Kidney epithelial cell (primary cell): ENCODE results near the gene ZC3H7B. TPM values are rescaled to one million over a fixed set of nuclear protein-coding genes. Genes with fewer than 3 reads are reported as not detected.

Experiments used
- DNase-seq: peaks from one replicate; pipeline ENCODE4 v3.0.0-alpha.2; 2010; ENCODE audit warnings: low read depth
- H3K27me3 ChIP-seq: 2 replicates; pipeline ENCODE4 v1.6.0; 2011; ENCODE audit warnings: low read length; ENCODE audit not compliant: control insufficient read depth, insufficient read depth
- H3K36me3 ChIP-seq: 2 replicates; pipeline ENCODE4 v1.5.1; 2011; ENCODE audit warnings: low read length; ENCODE audit not compliant: control insufficient read depth, insufficient read depth
- H3K4me3 ChIP-seq: 2 replicates; pipeline ENCODE4 v1.5.1; 2011; ENCODE audit warnings: low read depth, mild to moderate bottlenecking, control low read depth, low read length
- CTCF ChIP-seq: IDR thresholded peaks from 2 replicates; pipeline ENCODE4 v1.5.1; 2011; ENCODE audit warnings: mild to moderate bottlenecking, moderate library complexity, low read length, control low read depth, inconsistent platforms; ENCODE audit not compliant: insufficient read depth, poor library complexity, severe bottlenecking
- total RNA-seq: library from RNA; depleted of rRNA; stranded (reverse); fragments of >200 nt; gene quantifications from 2 replicates; pipeline ENCODE4 v1.2.3, GENCODE V29; 2015

ZC3H7B gene
- total RNA-seq, 1 donor from 2014 or later = 57.7 TPM

DNA sequence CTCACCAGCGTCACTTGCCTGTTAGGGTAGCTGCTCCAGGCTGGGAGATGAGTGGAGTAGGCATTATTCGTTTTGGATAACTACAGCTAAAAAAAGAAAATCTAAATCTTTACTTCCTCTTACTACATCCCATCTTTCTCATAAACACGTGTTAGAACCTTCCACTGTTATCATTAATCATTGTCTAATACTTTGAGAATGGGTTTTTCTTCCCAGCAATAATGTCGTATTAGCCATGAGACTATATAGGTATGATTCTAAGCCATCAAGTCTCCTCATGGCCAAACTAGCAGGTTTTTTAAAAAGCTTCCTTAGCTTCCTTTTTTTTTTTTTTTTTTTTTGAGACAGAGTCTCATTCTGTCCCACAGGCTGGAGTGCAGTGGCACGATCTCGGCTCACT, 76.5 kb downstream of the ZC3H7B start:
- DNase-seq = no peak
- H3K4me3 ChIP-seq = no peak overlapping the region
- TF ChIP-seq CTCF = no peak
- H3K27me3 ChIP-seq = peaks cover 2% of the 10 kb centered on the region
- H3K36me3 ChIP-seq = no peaks in the 10 kb centered on the region

- no peaks in the 10 kb centered on the region for H3K36me3 ChIP-seq
- peak; percentile 69 for DNase-seq
- no peak for TF ChIP-seq CTCF
Measured at GRCh38 chr22:41380993-41381328, 79.6 kb downstream of the ZC3H7B start.

GRCh38 chr22:41381329-41382097, 80.2 kb downstream of the ZC3H7B start, which contains the start of gene TEF:
Gene TEF, plus strand, starts transcription at chr22:41381942. Its CDS starts 103 bp downstream, at chr22:41382045.
- peak; percentile 91 for DNase-seq
- H3K27me3 ChIP-seq = peaks cover 2% of the 10 kb centered on the region
- H3K4me3 ChIP-seq = peak within 1 kb of the TSS; percentile 78
- no peaks in the 10 kb centered on the region for H3K36me3 ChIP-seq
- no peak for TF ChIP-seq CTCF

More at GRCh38 chr22:41380993-41381328, 79.6 kb downstream of the ZC3H7B start:
- peaks cover 2% of the 10 kb centered on the region for H3K27me3 ChIP-seq
- peak overlapping the region; percentile 78 for H3K4me3 ChIP-seq

DNA sequence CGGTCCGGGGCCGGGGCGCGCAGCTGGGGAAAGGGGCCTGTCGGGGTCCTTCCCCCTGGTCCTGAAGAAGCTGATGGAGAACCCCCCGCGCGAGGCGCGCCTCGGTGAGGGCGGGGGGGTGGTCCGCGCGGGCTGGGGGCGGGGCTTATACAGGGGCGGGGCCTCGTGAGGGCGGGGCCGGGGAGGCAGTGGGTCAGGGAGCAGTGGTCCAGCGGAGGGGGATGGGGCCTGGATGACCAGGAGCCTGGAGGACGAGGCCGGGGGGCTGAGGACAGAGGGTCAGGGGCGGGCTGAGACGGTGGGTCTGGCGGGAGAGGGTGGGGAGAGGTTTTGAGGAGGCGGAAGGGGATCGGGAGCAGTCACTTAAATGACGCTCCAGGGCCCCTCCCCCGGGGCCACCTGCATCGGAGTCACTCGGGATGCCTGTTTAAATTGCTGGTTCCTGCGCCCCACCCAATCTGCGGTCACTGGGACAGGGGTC, 80.8 kb downstream of the ZC3H7B start:
- no peak for DNase-seq
- TF ChIP-seq CTCF = no peak
- Histone ChIP-seq H3K27me3 (no peaks in the 10 kb centered on the region), H3K36me3 (no peaks in the 10 kb centered on the region), H3K4me3 (peak overlapping the region; percentile 78)

DNA sequence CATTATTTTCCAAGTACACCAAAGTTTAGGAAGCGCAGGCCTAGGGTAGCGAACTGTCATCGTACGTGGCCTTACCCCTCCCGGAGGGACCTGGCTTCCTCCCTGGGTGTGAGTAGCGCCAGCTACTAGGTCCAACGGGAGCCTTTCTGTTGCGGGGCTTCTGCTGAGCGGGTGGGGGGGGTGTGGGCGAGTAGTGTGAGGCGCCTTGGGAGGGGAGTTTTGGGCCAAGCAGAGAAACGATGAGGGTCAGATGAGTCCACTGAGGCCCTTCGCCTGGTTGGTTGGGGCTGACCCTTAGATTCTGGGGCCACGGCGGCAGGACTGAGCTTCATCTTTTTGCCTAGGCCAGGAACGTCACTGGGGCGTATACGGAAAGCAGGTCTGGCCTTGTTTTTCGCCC, 81.3 kb downstream of the ZC3H7B start:
- no peaks in the 10 kb centered on the region for H3K27me3 ChIP-seq
- DNase-seq = no peak
- H3K36me3 ChIP-seq = no peaks in the 10 kb centered on the region
- peak overlapping the region; percentile 78 for H3K4me3 ChIP-seq
- no peak for TF ChIP-seq CTCF

DNA sequence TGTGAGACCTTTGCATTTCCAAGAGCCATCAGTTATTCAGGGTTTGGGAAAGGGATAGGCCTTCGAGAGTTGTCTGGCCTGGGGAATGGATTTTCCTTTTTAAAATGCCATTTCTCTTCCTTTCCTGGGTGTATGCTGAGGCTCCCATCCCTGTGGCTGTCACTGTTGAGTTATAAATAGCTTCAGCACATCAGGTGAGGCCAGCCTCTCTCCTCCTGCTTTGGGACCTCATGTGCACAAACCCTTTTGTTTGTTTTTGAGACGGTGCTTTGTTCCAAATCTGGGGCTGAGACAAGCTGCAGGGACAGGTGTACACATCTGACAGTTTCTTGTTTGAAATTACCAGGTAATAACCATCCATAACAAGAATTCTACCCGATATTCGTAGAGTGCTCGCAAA, 81.8 kb downstream of the ZC3H7B start:
- Histone ChIP-seq H3K36me3 (no peaks in the 10 kb centered on the region), H3K4me3 (no peak overlapping the region), H3K27me3 (no peaks in the 10 kb centered on the region)
- no peak for DNase-seq
- TF ChIP-seq CTCF = no peak
